Measurements from ENCODE around the gene NTRK1.

Gene NTRK1

GRCh38 chr1:156821801-156822200 is 38.9 kb upstream of the NTRK1 start:
- Histone ChIP-seq H3K4me3 (ENCODE audit: low read depth, low read length) (no peak overlapping the region), H3K27ac (ENCODE audit: low read depth, low read length) (no peak overlapping the region)

GRCh38 chr1:156822680-156823079 is 38.0 kb upstream of the NTRK1 start:
- Histone ChIP-seq H3K36me3 (ENCODE audit: control insufficient read depth, insufficient read depth, low read length) (no peaks in the 10 kb centered on the region), H3K9me3 (ENCODE audit: control insufficient read depth, insufficient read depth, low read length) (no peaks in the 10 kb centered on the region), H3K27ac (ENCODE audit: low read depth, low read length) (no peak overlapping the region), H3K9ac (ENCODE audit: low read depth, low read length) (no peak overlapping the region), H3K4me3 (ENCODE audit: low read depth, low read length) (no peak overlapping the region), H3K4me1 (ENCODE audit: control insufficient read depth, insufficient read depth, low read length) (no peaks in the 10 kb centered on the region), H3K27me3 (ENCODE audit: control insufficient read depth, insufficient read depth, low read length) (peaks cover 15% of the 10 kb centered on the region; the same call in 1 of the 2 replicates)

More at GRCh38 chr1:156821801-156822200, 38.9 kb upstream of the NTRK1 start:
- no peak overlapping the region for H3K9ac ChIP-seq (ENCODE audit: low read depth, low read length)
- H3K36me3 ChIP-seq (ENCODE audit: control insufficient read depth, insufficient read depth, low read length), result no peaks in the 10 kb centered on the region
- no peaks in the 10 kb centered on the region for H3K4me1 ChIP-seq (ENCODE audit: control insufficient read depth, insufficient read depth, low read length)
- H3K27me3 ChIP-seq (ENCODE audit: control insufficient read depth, insufficient read depth, low read length), result peaks cover 15% of the 10 kb centered on the region; the same call in 1 of the 2 replicates
- no peaks in the 10 kb centered on the region for H3K9me3 ChIP-seq (ENCODE audit: control insufficient read depth, insufficient read depth, low read length)

- no peak overlapping the region for H3K4me3 ChIP-seq (ENCODE audit: low read depth, low read length)
- no peaks in the 10 kb centered on the region for H3K36me3 ChIP-seq (ENCODE audit: control insufficient read depth, insufficient read depth, low read length)
- no peaks in the 10 kb centered on the region for H3K9me3 ChIP-seq (ENCODE audit: control insufficient read depth, insufficient read depth, low read length)
- H3K27me3 ChIP-seq (ENCODE audit: control insufficient read depth, insufficient read depth, low read length), result peaks cover 15% of the 10 kb centered on the region; the same call in 1 of the 2 replicates
- H3K27ac ChIP-seq (ENCODE audit: low read depth, low read length), result no peak overlapping the region
- H3K9ac ChIP-seq (ENCODE audit: low read depth, low read length), result no peak overlapping the region
- no peaks in the 10 kb centered on the region for H3K4me1 ChIP-seq (ENCODE audit: control insufficient read depth, insufficient read depth, low read length)
Measured at GRCh38 chr1:156823210-156823790, 37.4 kb upstream of the NTRK1 start.

GRCh38 chr1:156826630-156827029 is 34.0 kb upstream of the NTRK1 start:
- H3K9ac ChIP-seq (ENCODE audit: low read depth, low read length), result no peak overlapping the region
- no peak overlapping the region for H3K4me3 ChIP-seq (ENCODE audit: low read depth, low read length)

GRCh38 chr1:156828400-156829124 is 32.1 kb upstream of the NTRK1 start:
- no peak overlapping the region for H3K27ac ChIP-seq (ENCODE audit: low read depth, low read length)
- no peaks in the 10 kb centered on the region for H3K9me3 ChIP-seq (ENCODE audit: control insufficient read depth, insufficient read depth, low read length)
- no peaks in the 10 kb centered on the region for H3K4me1 ChIP-seq (ENCODE audit: control insufficient read depth, insufficient read depth, low read length)
- H3K9ac ChIP-seq (ENCODE audit: low read depth, low read length), result no peak overlapping the region
- peaks cover 8% of the 10 kb centered on the region; the same call in 1 of the 2 replicates for H3K27me3 ChIP-seq (ENCODE audit: control insufficient read depth, insufficient read depth, low read length)
- no peak overlapping the region for H3K4me3 ChIP-seq (ENCODE audit: low read depth, low read length)
- H3K36me3 ChIP-seq (ENCODE audit: control insufficient read depth, insufficient read depth, low read length), result no peaks in the 10 kb centered on the region

More at GRCh38 chr1:156826630-156827029, 34.0 kb upstream of the NTRK1 start:
- Histone ChIP-seq H3K4me1 (ENCODE audit: control insufficient read depth, insufficient read depth, low read length) (no peaks in the 10 kb centered on the region), H3K9me3 (ENCODE audit: control insufficient read depth, insufficient read depth, low read length) (no peaks in the 10 kb centered on the region), H3K27me3 (ENCODE audit: control insufficient read depth, insufficient read depth, low read length) (peaks cover 16% of the 10 kb centered on the region), H3K27ac (ENCODE audit: low read depth, low read length) (no peak overlapping the region), H3K36me3 (ENCODE audit: control insufficient read depth, insufficient read depth, low read length) (no peaks in the 10 kb centered on the region)

GRCh38 chr1:156832434-156832833 is 28.2 kb upstream of the NTRK1 start:
- Histone ChIP-seq H3K9me3 (ENCODE audit: control insufficient read depth, insufficient read depth, low read length) (no peaks in the 10 kb centered on the region), H3K4me3 (ENCODE audit: low read depth, low read length) (no peak overlapping the region), H3K4me1 (ENCODE audit: control insufficient read depth, insufficient read depth, low read length) (no peaks in the 10 kb centered on the region), H3K36me3 (ENCODE audit: control insufficient read depth, insufficient read depth, low read length) (no peaks in the 10 kb centered on the region), H3K27me3 (ENCODE audit: control insufficient read depth, insufficient read depth, low read length) (peaks cover 24% of the 10 kb centered on the region), H3K9ac (ENCODE audit: low read depth, low read length) (no peak overlapping the region), H3K27ac (ENCODE audit: low read depth, low read length) (no peak overlapping the region)

GRCh38 chr1:156833603-156834002 is 27.1 kb upstream of the NTRK1 start:
- Histone ChIP-seq H3K27ac (ENCODE audit: low read depth, low read length) (no peak overlapping the region), H3K9me3 (ENCODE audit: control insufficient read depth, insufficient read depth, low read length) (no peaks in the 10 kb centered on the region), H3K27me3 (ENCODE audit: control insufficient read depth, insufficient read depth, low read length) (peaks cover 29% of the 10 kb centered on the region), H3K9ac (ENCODE audit: low read depth, low read length) (no peak overlapping the region), H3K36me3 (ENCODE audit: control insufficient read depth, insufficient read depth, low read length) (no peaks in the 10 kb centered on the region), H3K4me1 (ENCODE audit: control insufficient read depth, insufficient read depth, low read length) (no peaks in the 10 kb centered on the region), H3K4me3 (ENCODE audit: low read depth, low read length) (no peak overlapping the region)

GRCh38 chr1:156834322-156834721 is 26.3 kb upstream of the NTRK1 start:
- no peak overlapping the region for H3K9ac ChIP-seq (ENCODE audit: low read depth, low read length)
- H3K36me3 ChIP-seq (ENCODE audit: control insufficient read depth, insufficient read depth, low read length), result no peaks in the 10 kb centered on the region
- H3K27me3 ChIP-seq (ENCODE audit: control insufficient read depth, insufficient read depth, low read length), result peaks cover 29% of the 10 kb centered on the region
- no peaks in the 10 kb centered on the region for H3K9me3 ChIP-seq (ENCODE audit: control insufficient read depth, insufficient read depth, low read length)
- H3K4me1 ChIP-seq (ENCODE audit: control insufficient read depth, insufficient read depth, low read length), result peaks cover 3% of the 10 kb centered on the region; the same call in 1 of the 2 replicates
- H3K27ac ChIP-seq (ENCODE audit: low read depth, low read length), result no peak overlapping the region
- no peak overlapping the region for H3K4me3 ChIP-seq (ENCODE audit: low read depth, low read length)

- Histone ChIP-seq H3K4me3 (ENCODE audit: low read depth, low read length) (no peak overlapping the region), H3K36me3 (ENCODE audit: control insufficient read depth, insufficient read depth, low read length) (no peaks in the 10 kb centered on the region), H3K9me3 (ENCODE audit: control insufficient read depth, insufficient read depth, low read length) (no peaks in the 10 kb centered on the region), H3K9ac (ENCODE audit: low read depth, low read length) (no peak overlapping the region), H3K27me3 (ENCODE audit: control insufficient read depth, insufficient read depth, low read length) (peaks cover 25% of the 10 kb centered on the region), H3K27ac (ENCODE audit: low read depth, low read length) (no peak overlapping the region), H3K4me1 (ENCODE audit: control insufficient read depth, insufficient read depth, low read length) (peaks cover 3% of the 10 kb centered on the region; the same call in 1 of the 2 replicates)
Measured at GRCh38 chr1:156836041-156836654, 24.5 kb upstream of the NTRK1 start.

- no peak overlapping the region for H3K4me3 ChIP-seq (ENCODE audit: low read depth, low read length)
- H3K27me3 ChIP-seq (ENCODE audit: control insufficient read depth, insufficient read depth, low read length), result peaks cover 27% of the 10 kb centered on the region
- no peaks in the 10 kb centered on the region for H3K9me3 ChIP-seq (ENCODE audit: control insufficient read depth, insufficient read depth, low read length)
- H3K4me1 ChIP-seq (ENCODE audit: control insufficient read depth, insufficient read depth, low read length), result peaks cover 3% of the 10 kb centered on the region; the same call in 1 of the 2 replicates
- H3K27ac ChIP-seq (ENCODE audit: low read depth, low read length), result no peak overlapping the region
- no peaks in the 10 kb centered on the region for H3K36me3 ChIP-seq (ENCODE audit: control insufficient read depth, insufficient read depth, low read length)
- H3K9ac ChIP-seq (ENCODE audit: low read depth, low read length), result no peak overlapping the region
Measured at GRCh38 chr1:156836892-156837291, 23.8 kb upstream of the NTRK1 start.

- Histone ChIP-seq H3K4me3 (ENCODE audit: low read depth, low read length) (no peak overlapping the region), H3K9ac (ENCODE audit: low read depth, low read length) (no peak overlapping the region), H3K36me3 (ENCODE audit: control insufficient read depth, insufficient read depth, low read length) (no peaks in the 10 kb centered on the region), H3K27ac (ENCODE audit: low read depth, low read length) (no peak overlapping the region), H3K4me1 (ENCODE audit: control insufficient read depth, insufficient read depth, low read length) (peaks cover 3% of the 10 kb centered on the region; the same call in 1 of the 2 replicates), H3K9me3 (ENCODE audit: control insufficient read depth, insufficient read depth, low read length) (no peaks in the 10 kb centered on the region), H3K27me3 (ENCODE audit: control insufficient read depth, insufficient read depth, low read length) (peaks cover 47% of the 10 kb centered on the region)
Measured at GRCh38 chr1:156838972-156839371, 21.7 kb upstream of the NTRK1 start.

Measured in HUES48 (cell line).